Suprapubic skin (tissue), 4 donors: ENCODE measurements around the gene SYNE1.

Experiments
- EP300 ChIP-seq: sonication (generic); formaldehyde crosslinking; IDR thresholded peaks from one replicate; pipeline ENCODE4 v1.6.1; 2017; ENCODE audit warnings: antibody characterized with exemption
- POLR2A ChIP-seq, 2 donors: fragments of 450-650 bp; IDR thresholded peaks; one replicate each; pipeline ENCODE4 v1.6.1; 2017; ENCODE audit warnings: antibody characterized with exemption in 2 of 2, mild to moderate bottlenecking in 2 of 2, moderate library complexity in 2 of 2
- POLR2AphosphoS5 ChIP-seq, 3 donors: sonication (generic); formaldehyde crosslinking; IDR thresholded peaks; one replicate each; pipeline ENCODE4 v1.6.1; 2017; ENCODE audit warnings: antibody characterized with exemption in 3 of 3
- TF ChIP-seq, protein P1 (sequence below), 2 donors: fragments of 200-600 bp in 1 of 2; fragments of 450-650 bp in 1 of 2; sonication (generic) in 1 of 2; IDR thresholded peaks; one replicate each; pipeline ENCODE4 v1.5.1; 2016 to 2019; ENCODE audit warnings: antibody characterized with exemption in 2 of 2, mild to moderate bottlenecking in 1 of 2, moderate library complexity in 1 of 2

DNA sequence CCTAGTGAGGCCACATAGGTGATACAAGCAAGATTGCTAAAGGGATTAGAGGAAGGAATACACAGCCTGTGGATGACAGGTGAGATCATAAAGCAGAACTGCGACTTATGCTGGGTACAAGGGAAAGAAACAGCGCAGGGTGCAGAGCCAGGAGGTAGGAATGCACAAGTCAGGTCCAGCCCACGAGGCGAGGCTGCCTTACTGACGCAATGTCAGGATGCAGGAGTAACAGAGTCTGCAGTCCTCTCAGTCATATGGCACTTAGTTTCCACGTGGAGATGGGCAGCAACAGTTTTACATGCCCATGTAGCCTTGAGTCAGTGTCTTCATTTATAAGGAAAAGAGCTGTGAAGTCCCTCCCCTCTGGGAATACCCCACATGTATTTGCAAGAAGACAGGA lies 210.9 kb downstream of the SYNE1 start:
- TF ChIP-seq EP300 (no peak), POLR2A (IDR thresholded peaks at IDR 0.05) (no peak), POLR2AphosphoS5 (IDR thresholded peaks at IDR 0.05) (no peak)
- TF ChIP-seq, protein P1, sequence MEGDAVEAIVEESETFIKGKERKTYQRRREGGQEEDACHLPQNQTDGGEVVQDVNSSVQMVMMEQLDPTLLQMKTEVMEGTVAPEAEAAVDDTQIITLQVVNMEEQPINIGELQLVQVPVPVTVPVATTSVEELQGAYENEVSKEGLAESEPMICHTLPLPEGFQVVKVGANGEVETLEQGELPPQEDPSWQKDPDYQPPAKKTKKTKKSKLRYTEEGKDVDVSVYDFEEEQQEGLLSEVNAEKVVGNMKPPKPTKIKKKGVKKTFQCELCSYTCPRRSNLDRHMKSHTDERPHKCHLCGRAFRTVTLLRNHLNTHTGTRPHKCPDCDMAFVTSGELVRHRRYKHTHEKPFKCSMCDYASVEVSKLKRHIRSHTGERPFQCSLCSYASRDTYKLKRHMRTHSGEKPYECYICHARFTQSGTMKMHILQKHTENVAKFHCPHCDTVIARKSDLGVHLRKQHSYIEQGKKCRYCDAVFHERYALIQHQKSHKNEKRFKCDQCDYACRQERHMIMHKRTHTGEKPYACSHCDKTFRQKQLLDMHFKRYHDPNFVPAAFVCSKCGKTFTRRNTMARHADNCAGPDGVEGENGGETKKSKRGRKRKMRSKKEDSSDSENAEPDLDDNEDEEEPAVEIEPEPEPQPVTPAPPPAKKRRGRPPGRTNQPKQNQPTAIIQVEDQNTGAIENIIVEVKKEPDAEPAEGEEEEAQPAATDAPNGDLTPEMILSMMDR (IDR thresholded peaks at IDR 0.05), result no peak
